ENCODE results near the gene FRMD4A.

DNA sequence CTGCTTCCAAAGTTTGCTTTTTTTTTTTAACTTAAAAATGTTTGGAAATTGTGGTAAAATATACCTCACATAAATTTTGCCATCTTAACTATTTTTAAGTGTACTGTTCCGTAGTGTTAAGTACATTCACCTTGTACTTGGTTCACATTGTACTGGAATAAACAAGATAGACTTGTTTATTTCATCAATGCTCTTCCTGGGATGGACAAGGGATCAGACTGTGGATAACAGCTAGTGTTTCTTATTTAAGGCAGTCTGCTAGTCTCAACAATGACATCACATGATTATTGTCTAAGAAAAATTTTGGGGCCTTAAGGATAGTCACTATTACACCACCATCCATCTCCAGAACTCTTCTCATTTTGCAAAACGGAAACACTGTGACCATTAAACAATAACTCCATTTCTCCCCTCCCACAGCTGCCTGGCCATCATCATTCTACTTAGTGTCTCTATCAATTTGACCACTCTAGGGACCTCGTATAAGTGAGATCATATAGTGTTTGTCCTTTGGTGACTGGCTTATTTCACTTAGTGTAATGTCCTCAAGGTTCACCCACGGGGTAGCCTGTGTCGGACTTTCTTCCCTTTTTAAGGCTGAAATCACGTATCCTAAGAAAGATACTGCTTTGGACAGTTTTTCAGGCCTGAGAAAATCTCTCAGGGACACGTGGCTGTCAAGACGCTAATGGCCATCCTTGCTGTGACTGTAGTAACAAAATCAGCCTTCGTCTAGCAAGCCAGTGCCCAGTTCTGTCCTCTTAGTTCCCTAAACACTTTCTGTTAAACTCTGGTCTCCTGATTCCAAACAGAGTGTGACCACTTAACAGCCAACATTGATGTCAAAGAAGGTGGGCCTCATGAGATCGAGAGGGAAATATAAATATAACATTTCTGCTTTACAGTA is 305.2 kb downstream of the FRMD4A start:
- TF ChIP-seq, protein P1, sequence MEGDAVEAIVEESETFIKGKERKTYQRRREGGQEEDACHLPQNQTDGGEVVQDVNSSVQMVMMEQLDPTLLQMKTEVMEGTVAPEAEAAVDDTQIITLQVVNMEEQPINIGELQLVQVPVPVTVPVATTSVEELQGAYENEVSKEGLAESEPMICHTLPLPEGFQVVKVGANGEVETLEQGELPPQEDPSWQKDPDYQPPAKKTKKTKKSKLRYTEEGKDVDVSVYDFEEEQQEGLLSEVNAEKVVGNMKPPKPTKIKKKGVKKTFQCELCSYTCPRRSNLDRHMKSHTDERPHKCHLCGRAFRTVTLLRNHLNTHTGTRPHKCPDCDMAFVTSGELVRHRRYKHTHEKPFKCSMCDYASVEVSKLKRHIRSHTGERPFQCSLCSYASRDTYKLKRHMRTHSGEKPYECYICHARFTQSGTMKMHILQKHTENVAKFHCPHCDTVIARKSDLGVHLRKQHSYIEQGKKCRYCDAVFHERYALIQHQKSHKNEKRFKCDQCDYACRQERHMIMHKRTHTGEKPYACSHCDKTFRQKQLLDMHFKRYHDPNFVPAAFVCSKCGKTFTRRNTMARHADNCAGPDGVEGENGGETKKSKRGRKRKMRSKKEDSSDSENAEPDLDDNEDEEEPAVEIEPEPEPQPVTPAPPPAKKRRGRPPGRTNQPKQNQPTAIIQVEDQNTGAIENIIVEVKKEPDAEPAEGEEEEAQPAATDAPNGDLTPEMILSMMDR (IDR thresholded peaks at IDR 0.05; ENCODE audit: low read depth, low read length, poor library complexity, severe bottlenecking), result no peak
- no peak for TF ChIP-seq EZH2phosphoT487 (IDR thresholded peaks at IDR 0.05; ENCODE audit: borderline replicate concordance, low read length)
